Stimulated activated naive CD8-positive, alpha-beta T cell treated with anti-CD3 and anti-CD28 coated beads, Interleukin-15, amount 100 ng/mL, for 72 hours (primary cell): ENCODE results near the gene ZNF814.
"Not testable (repeated sequence)": the region's sequence is repeated elsewhere in the genome, so short reads cannot be mapped to it uniquely, and the experiment has no call there.

ENCODE experiments used
- ATAC-seq: fragments of 150-1000 bp; cut with Tn5 transposase; 2 replicates; pipeline ENCODE4 v1.10.0; 2021; ENCODE audit warnings: mild to moderate bottlenecking, moderate library complexity
- DNase-seq, 2 donors: peaks; one replicate each; pipeline ENCODE4 v3.0.0; 2021 to 2022
- H3K27ac Mint-ChIP-seq, 2 donors: one replicate each; pipeline ENCODE4 v1.8.0; 2022; ENCODE audit warnings: mild to moderate bottlenecking in 2 of 2, mixed read lengths in 2 of 2, moderate library complexity in 2 of 2
- H3K27me3 Mint-ChIP-seq: one replicate; pipeline ENCODE4 v1.8.0; 2022; ENCODE audit warnings: mixed read lengths
- H3K4me1 Mint-ChIP-seq: one replicate; pipeline ENCODE4 v1.8.0; 2022; ENCODE audit warnings: mild to moderate bottlenecking, mixed read lengths
- H3K4me3 Mint-ChIP-seq, 2 donors: one replicate each; pipeline ENCODE4 v1.8.0; 2022; ENCODE audit warnings: mild to moderate bottlenecking in 2 of 2, mixed read lengths in 2 of 2, moderate library complexity in 1 of 2
- H3K9me3 Mint-ChIP-seq, 2 donors: one replicate each; pipeline ENCODE4 v1.8.0; 2022; ENCODE audit warnings: mixed read lengths in 2 of 2

ZNF814 gene

DNA sequence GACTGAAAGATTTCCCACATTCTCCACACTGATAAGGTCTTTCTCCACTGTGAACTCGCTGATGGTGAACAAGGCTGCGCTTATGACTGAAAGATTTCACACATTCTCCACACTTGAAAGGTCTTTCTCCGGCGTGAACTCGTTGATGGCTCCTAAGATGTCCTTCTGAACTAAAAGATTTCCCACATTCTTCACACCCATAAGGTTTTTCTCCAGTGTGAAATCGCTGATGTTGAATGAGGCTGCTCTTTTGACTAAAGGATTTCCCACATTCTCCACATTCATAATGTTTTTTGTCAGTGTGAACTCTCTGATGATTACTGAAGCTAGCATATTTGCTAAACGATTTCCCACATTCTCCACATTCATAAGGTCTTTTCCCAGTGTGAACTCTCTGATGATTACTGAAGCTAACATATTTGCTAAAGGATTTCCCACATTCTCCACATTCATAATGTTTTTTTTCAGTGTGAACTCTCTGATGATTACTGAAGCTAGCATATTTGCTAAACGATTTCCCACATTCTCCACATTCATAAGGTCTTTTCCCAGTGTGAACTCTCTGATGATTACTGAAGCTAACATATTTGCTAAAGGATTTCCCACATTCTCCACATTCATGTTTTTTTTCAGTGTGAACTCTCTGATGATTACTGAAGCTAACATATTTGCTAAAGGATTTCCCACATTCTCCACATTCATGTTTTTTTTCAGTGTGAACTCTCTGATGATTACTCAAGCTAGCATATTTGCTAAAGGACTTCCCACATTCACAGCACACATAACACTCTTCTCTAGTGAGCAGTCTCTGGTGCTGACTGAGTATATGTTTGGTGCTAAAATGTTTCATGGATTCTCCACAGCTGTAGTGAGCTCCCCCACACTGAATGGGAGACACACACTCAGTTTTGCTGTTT lies 14.7 kb downstream of the ZNF814 start:
- DNase-seq, H3K4me1 Mint-ChIP-seq, H3K27me3 Mint-ChIP-seq, H3K4me3 Mint-ChIP-seq, ATAC-seq: not testable (repeated sequence)
- H3K27ac Mint-ChIP-seq, result peak overlapping the region in 1 of 2 donors; percentile 6
- H3K9me3 Mint-ChIP-seq, result peaks cover 57 to 67% of the 10 kb centered on the region in 2 donors

DNA sequence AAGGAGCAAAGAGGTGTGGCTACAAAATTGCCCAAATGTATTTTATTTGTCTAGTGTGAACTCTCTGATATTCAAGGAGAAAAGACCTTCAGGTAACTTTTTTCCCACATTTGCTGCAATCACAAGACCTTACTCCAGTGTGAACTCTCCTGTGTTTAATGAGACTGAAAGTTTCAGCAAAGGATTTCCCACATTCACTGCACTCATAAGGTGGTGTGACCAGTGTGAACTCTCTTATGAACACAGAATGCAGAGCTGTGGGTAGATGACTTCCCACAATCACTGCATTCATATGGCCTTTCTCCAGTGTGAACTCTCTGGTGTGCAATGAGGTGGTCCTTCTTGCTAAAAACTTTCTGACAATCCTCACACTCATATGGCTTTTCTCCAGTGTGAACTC lies 16.4 kb downstream of the ZNF814 start:
- Mint-ChIP-seq H3K9me3 (peaks cover 53 to 70% of the 10 kb centered on the region in 2 donors), H3K27me3 (no peaks in the 10 kb centered on the region), H3K27ac (no peak overlapping the region), H3K4me1 (no peaks in the 10 kb centered on the region), H3K4me3 (no peak overlapping the region)
- no peak for ATAC-seq
- DNase-seq, result no peak

DNA sequence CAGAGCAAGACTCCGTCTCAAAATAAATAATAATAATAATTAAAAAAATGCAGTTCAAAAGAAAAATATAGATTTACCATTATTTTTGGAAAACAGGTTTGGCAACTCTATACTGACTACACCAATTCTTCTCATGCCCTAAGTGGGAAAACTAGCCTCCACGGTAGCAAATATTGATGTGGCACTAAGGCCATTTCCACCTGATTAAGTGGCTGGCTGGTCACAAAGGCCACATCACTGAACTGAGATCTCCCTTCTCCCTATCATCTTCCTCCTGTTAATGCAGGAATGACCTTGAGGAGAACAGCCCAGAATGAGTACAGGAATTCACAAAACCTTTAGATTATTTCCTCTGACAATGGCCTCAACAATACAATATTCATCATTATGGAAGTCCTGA lies 18.6 kb downstream of the ZNF814 start:
- Mint-ChIP-seq H3K27me3 (no peaks in the 10 kb centered on the region), H3K9me3 (peaks cover 38 to 47% of the 10 kb centered on the region in 2 donors), H3K4me1 (no peaks in the 10 kb centered on the region), H3K27ac (no peak overlapping the region), H3K4me3 (no peak overlapping the region)
- ATAC-seq, result no peak
- no peak for DNase-seq

DNA sequence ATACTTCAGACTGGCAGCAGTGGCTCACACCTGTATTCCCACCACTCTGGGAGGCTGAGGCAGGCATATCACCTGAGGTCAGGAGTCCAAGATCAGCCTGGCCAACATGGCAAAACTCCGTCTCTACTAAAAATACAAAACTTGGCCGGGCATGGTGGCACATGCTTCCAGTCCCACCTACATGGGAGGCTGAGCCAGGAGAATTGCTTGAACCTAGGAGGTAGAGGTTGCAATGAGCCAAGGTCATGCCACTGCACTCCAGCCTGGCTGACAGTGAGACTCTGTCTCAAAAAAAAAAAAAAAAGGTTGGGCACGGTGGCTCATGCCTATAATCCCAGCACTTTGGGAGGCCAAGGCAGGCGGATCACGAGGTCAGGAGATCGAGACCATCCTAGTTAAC lies 19.2 kb downstream of the ZNF814 start:
- H3K27me3 Mint-ChIP-seq, ATAC-seq, DNase-seq, H3K4me3 Mint-ChIP-seq, H3K4me1 Mint-ChIP-seq: not testable (repeated sequence)
- Mint-ChIP-seq H3K9me3 (peaks cover 40 to 43% of the 10 kb centered on the region in 2 donors), H3K27ac (peak overlapping the region in 1 of 2 donors; percentile 88)

DNA sequence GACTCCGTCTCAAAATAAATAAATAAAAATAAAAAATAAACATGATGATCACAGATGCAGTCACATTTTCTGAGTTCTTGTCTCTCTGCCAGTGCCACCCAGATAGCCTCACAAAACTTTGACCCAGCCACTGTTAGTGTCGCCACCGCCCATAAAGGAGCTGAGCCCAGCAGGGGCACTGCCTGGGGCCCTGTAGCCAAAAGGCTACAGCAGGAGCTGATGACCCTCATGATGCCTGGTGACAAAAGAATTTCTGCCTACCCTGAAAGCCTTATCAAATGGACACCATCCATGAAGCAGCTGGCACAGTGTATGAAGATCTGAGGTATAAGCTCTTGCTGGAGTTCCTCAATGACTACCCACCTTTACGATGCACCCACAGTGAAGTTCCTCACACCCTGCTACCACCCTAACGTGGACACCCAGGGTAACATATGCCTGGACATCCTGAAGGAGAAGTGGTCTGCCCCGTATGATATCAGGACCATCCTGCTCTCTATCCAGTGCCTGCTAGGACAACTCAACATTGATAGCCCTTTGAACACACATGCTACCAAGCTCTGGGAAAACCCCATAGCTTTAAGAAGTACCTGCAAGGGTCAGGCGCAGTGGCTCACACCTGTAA lies 20.9 kb downstream of the ZNF814 start:
- Mint-ChIP-seq H3K4me3 (no peak overlapping the region), H3K27me3 (no peaks in the 10 kb centered on the region), H3K9me3 (peaks cover 27% of the 10 kb centered on the region in 2 donors), H3K4me1 (no peaks in the 10 kb centered on the region), H3K27ac (peak overlapping the region in 1 of 2 donors; percentile 27)
- no peak for DNase-seq
- no peak for ATAC-seq

DNA sequence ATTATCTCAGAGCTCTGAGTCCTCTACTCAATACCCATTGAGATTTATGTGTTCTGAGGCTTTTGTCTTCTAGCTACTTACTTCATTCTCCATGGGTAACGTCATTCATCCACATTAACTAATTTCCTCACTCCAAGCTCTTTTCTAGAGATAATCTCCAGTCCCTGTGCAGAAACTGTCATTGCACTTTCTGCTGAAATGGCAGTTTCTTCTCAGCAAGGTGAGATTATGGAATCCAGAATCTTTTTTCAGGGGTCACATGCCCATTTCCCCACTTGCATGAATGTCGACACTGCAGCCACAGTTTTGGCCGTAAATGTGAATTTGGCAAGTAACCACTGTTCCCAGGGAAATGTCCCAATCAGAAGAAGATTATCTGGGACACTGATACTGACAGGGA lies 26.5 kb downstream of the ZNF814 start:
- DNase-seq, ATAC-seq, H3K27ac Mint-ChIP-seq, H3K27me3 Mint-ChIP-seq, H3K4me1 Mint-ChIP-seq, H3K4me3 Mint-ChIP-seq: not testable (repeated sequence)
- H3K9me3 Mint-ChIP-seq, result peaks cover 19 to 22% of the 10 kb centered on the region in 2 donors

DNA sequence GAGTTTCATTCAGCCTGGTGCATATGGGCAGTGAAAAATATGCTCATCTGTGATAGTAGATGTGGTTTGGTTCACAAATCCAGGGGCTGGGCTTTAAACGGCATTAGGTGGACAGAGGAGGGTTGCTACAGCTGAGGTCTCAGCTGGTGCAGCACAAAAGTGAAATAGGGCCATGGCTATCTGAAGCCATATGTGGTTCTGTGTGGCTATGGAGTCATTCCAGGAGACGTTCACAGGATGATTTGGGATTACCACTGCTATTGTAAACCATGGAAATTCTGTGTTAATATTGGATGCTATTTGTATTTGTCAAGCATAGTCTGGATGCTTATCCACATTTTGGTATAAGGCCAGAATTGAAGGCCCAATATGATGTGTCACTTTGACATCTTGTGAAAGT lies 34.7 kb downstream of the ZNF814 start:
- H3K4me3 Mint-ChIP-seq, H3K27me3 Mint-ChIP-seq, H3K27ac Mint-ChIP-seq, DNase-seq, ATAC-seq: not testable (repeated sequence)
- peaks cover 21 to 26% of the 10 kb centered on the region in 2 donors for H3K9me3 Mint-ChIP-seq
- peaks cover 21% of the 10 kb centered on the region for H3K4me1 Mint-ChIP-seq

DNA sequence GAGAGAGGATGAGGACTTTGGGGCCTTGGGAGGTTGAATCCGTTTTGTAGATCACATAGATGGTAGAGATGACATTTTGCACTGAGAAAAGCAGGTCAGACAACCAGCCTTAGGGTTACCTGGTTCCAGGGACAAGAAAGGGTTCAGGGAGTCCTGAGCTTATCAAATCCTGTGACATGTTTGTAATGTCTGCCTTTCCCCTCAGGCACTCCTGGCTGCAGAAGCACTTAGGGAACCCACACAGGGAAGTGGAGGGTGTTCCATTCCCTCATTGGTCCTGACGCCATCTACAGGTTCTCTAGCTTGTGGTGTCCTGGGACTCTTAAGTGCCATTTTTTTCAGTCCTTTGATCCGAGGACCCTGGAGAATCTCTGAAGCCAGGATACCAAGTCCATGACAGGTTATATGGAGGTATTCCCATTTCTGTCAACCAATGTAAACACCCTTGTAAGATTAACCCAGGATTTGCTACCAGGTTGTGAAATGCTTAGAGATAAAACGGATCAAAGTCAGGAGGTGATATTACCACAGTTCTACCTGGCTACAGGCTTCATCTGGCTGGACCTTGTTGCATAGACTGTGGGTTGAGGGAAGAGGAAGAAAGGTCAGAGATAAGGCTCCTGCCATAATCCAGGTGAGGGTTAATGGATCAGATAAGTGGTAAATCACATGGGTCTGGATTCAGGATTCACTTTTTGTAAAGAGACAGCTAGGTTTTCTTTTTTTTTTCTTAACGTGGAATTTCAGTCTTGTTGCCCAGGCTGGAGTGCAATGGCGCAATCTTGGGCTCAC lies 36.8 kb downstream of the ZNF814 start:
- not testable (repeated sequence) for H3K4me3 Mint-ChIP-seq, H3K27ac Mint-ChIP-seq, ATAC-seq, H3K27me3 Mint-ChIP-seq, DNase-seq
- peaks cover 22% of the 10 kb centered on the region for H3K4me1 Mint-ChIP-seq
- H3K9me3 Mint-ChIP-seq, result peaks cover 17 to 19% of the 10 kb centered on the region in 2 donors

DNA sequence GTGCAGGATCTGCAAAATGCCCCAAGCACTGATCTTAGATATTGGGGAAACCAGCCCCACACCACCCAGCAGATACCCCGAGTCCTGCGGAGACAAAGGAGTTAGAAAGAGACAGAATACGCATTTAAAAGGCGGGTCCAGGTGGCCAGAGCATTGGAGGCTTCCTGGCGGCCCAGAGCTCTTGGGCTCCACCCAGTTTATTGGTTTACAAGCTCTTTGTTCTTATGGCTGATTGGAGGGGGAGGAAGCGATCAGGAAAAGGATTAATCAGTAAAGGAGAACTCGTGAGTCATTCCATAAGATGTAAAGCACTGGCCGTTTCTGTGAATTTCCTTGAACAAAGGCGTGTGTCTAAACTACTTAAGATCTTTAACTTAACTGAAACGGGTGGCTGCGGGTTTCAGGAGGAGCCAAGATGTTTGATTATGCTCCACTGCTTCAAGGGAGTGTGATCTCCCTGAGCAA lies 38.3 kb downstream of the ZNF814 start:
- H3K9me3 Mint-ChIP-seq, result peaks cover 12 to 13% of the 10 kb centered on the region in 2 donors
- peaks cover 22% of the 10 kb centered on the region for H3K4me1 Mint-ChIP-seq
- peak in 1 of 2 donors; percentile 12 for DNase-seq
- no peak for ATAC-seq
- H3K27ac Mint-ChIP-seq, result peak overlapping the region; percentile 92 to 99
- H3K27me3 Mint-ChIP-seq, result no peaks in the 10 kb centered on the region
- peak overlapping the region; percentile 90 to 96 for H3K4me3 Mint-ChIP-seq

DNA sequence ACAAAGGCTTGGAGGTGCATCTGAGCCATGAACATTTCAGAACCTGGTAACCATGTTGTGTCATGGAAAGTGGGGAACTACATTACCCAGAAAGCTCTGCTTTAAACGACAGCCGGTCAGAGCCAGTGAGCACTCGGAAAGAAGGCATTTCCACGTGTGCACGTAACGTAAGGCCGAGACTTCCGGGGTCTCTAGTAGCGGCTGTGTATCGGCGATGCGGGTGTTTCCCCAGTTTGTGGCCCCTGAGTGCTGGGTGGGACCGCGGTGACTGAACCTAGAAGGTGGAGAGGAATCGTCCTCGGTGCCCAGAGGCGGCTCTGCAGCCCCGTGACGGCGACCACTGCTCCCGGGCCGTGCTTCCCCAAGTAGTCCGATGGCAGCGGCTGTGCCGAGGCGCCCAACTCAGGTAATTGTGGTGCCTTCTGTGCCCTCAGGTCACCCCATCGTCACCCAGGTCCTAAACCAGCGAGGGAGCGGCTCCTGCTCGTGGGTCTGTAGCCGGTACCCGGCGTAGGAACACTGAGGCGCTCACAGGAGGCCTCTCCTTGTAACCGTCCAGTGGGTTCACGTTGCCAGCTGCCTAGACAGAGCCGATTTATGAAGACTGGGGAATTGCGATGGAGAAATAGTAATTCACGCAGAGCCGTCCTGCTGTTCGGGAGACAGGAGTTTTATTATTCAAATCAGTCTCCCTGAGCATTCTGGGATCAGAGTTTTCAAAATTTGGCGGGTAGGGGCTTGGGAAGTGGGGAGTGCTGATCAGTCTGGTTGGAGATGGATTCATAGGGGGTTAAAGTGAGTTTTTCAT lies 39.0 kb downstream of the ZNF814 start, which contains the start of gene ZNF587:
TSS of gene ZNF587 (plus strand) at position 194 of the 808 bp plus-strand sequence. CDS start at position 374, 180 bp downstream.
- H3K27ac Mint-ChIP-seq, result peak within 1 kb of the TSS; percentile 92 to 99
- H3K27me3 Mint-ChIP-seq, result not testable (repeated sequence)
- peaks cover 12 to 13% of the 10 kb centered on the region in 2 donors for H3K9me3 Mint-ChIP-seq
- H3K4me3 Mint-ChIP-seq, result peak within 1 kb of the TSS; percentile 90 to 96
- peaks cover 22% of the 10 kb centered on the region for H3K4me1 Mint-ChIP-seq
- ATAC-seq (peak; percentile 99), DNase-seq (peak; percentile 79 to 85)

DNA sequence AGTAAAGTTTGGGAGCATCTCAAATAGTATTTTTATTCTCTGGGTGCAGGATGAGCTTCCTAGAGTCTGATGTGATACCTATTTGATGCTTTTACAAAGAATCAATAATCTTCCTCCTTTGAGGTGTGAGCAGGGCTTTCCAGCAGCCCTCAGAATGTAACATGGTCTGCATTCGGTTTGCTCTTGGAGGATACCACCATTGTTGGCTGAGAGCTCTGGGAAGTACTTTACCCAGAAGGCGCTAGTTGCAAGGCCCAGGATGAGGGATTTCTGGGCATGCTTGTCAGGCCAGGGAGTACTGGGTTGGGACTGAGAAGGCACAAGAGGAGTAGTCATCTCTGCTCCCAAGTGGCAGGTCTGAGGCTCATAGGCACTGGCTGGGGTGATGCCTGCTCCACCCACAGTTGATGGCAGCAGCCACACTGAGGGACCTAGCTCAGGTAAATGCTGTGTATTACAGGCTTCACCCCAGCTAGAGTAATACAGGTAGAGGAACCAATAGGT lies 39.6 kb downstream of the ZNF814 start:
- Mint-ChIP-seq H3K27ac (peak overlapping the region; percentile 54 to 92), H3K4me3 (peak overlapping the region; percentile 90 to 96), H3K4me1 (peaks cover 22% of the 10 kb centered on the region), H3K9me3 (peaks cover 12 to 13% of the 10 kb centered on the region in 2 donors)
- not testable (repeated sequence) for ATAC-seq, DNase-seq, H3K27me3 Mint-ChIP-seq

DNA sequence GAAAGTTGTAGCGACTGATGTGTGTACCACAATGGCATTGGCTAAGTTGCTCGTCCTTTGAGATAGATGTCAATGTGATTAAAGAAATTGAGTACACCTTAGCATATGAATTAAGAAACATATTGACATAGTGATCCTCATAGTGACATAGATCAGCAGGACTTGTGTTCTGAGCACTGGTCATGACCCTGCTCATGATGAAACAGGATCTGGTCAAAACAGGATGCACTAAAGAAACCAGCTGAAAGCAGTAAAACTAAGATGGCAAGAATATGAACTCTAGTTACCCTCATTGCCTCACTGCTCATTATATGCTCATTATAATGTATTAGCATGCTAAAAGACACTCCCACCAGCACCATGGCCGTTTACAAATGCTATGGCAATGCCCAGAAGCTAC lies 41.7 kb downstream of the ZNF814 start:
- not testable (repeated sequence) for H3K27ac Mint-ChIP-seq, H3K9me3 Mint-ChIP-seq, H3K4me3 Mint-ChIP-seq, DNase-seq, H3K27me3 Mint-ChIP-seq
- H3K4me1 Mint-ChIP-seq, result peaks cover 22% of the 10 kb centered on the region
- ATAC-seq, result peak; percentile 8

DNA sequence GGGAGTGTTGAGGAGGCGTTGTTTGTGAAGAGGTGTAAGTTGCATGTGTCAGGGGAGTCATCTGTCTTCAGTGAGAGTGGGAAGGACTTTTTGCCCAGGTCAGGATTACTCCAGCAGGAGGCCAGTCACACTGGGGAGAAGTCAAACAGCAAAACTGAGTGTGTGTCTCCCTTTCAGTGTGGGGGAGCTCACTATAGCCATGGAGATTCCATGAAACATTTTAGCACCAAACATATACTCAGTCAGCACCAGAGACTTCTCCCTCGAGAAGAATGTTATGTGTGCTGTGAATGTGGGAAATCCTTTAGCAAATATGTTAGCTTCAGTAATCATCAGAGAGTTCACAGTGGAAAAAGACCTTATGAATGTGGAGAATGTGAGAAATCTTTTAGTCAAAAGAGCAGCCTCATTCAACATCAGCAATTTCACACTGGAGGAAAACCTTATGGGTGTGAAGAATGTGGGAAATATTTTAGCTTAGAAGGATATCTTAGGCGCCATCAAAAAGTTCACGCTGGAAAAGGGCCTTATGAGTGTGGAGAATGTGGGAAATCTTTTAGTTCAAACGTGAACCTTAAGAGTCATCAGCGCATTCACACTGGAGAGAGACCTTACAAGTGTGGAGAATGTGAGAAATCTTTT lies 47.6 kb downstream of the ZNF814 start:
- DNase-seq, result no peak
- Mint-ChIP-seq H3K27me3 (no peaks in the 10 kb centered on the region), H3K27ac (peak overlapping the region in 1 of 2 donors; percentile 1), H3K4me1 (peaks cover 13% of the 10 kb centered on the region), H3K4me3 (no peak overlapping the region), H3K9me3 (no peaks in the 10 kb centered on the region)
- ATAC-seq, result no peak

DNA sequence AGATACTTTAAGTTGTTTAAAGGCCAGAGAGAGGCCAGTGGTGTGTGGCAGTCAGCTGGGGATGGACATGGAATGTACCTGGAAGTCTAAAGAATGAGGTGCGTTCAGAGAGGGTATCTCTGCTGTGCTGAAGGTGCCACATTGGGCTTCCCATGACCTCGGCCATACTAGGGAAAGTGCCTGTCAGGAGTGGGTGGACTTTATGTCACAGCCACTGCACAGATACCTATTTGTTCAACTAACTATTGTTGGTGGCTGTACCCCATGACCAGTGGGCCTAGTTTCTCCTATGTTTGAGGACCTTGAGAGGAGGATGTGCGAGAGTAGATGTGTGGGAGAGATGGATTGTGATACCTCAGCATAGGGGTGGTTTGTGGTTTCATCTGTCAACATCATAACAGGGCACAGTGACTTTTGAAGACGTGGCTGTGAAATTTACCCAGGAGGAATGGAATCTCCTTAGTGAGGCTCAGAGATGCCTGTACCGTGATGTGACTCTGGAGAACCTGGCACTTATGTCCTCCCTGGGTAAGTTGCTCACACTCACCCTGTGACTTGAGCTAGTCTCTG lies 50.1 kb downstream of the ZNF814 start:
- DNase-seq, H3K27me3 Mint-ChIP-seq, H3K9me3 Mint-ChIP-seq, H3K4me3 Mint-ChIP-seq: not testable (repeated sequence)
- peak; percentile 76 for ATAC-seq
- H3K27ac Mint-ChIP-seq, result peak overlapping the region in 1 of 2 donors; percentile 82
- peaks cover 13% of the 10 kb centered on the region for H3K4me1 Mint-ChIP-seq
